ENCODE results near the gene MYO16. TPM values are rescaled to one million over a fixed set of nuclear protein-coding genes. Genes with fewer than 3 reads are reported as not detected.
A peak's percentile ranks its signal among the peaks of the same experiment; 100 is the strongest.

MYO16 gene
- polyA plus RNA-seq, 2 of the 4 experiments (the other 2 are of a cell fraction): 0.03 to 0.06 TPM

GRCh38 chr13:108959234-108959633 lies 329.8 kb downstream of the MYO16 start:
- ATAC-seq: no peak
- Histone ChIP-seq H3K4me1 (peaks cover 14% of the 10 kb centered on the region; the same call in 2 of the 3 replicates), H3K9me3 (no peaks in the 10 kb centered on the region), H3K4me3 (no peak overlapping the region), H3K4me2 (no peak overlapping the region), H3K27ac (peak overlapping the region; percentile 54 to 65; a peak in 4 of 6 replicates)
- ChIA-PET CTCF (interaction anchor here (0.6 to 3.1 kb wide), 4 partner anchors 44 to 1178 kb away, joined by 3 to 29 read pairs (median 4); no protein-coding TSS in a partner anchor), POLR2A (no interaction called here)
- no peak for TF ChIP-seq PHF8 (IDR thresholded peaks at IDR 0.05; ENCODE audit: borderline replicate concordance, low read depth)
- no peak for TF ChIP-seq ZC3H11A (IDR thresholded peaks at IDR 0.05)
- no peak for TF ChIP-seq HMGXB4 (CRISPR knock-in tag; IDR thresholded peaks at IDR 0.05; ENCODE audit: borderline replicate concordance)
- no peak for TF ChIP-seq RFX5 (IDR thresholded peaks at IDR 0.05)
- TF ChIP-seq TP53 (CRISPR knock-in tag; IDR thresholded peaks at IDR 0.05): no peak
- TF ChIP-seq JUN (IDR thresholded peaks at IDR 0.05): no peak
- DNase-seq (ENCODE audit: low read depth in 1 of 2, low spot score in 1 of 2): no peak
- FAIRE-seq: no peak

- H3K4me3 ChIP-seq: no peak overlapping the region
- no peak overlapping the region for H3K4me2 ChIP-seq
- no peaks in the 10 kb centered on the region for H3K9me3 ChIP-seq
- DNase-seq (ENCODE audit: low read depth in 1 of 2, low spot score in 1 of 2) (no peak), FAIRE-seq (no peak), ATAC-seq (no peak)
- H3K27ac ChIP-seq: peak overlapping the region in 1 of 2 experiments; percentile 54; a peak in 2 of 6 replicates
- H3K4me1 ChIP-seq: peaks cover 14% of the 10 kb centered on the region; the same call in 2 of the 3 replicates
- WGBS (ENCODE audit: missing lambda C conversion rate): 94% methylated on average over 6 of the region's 6 CpGs
- CTCF ChIA-PET: interaction anchor here (0.8 to 3.1 kb wide), 8 partner anchors 21 to 1155 kb away, joined by 3 to 29 read pairs (median 5); no protein-coding TSS in a partner anchor
- POLR2A ChIA-PET: interaction anchor here (0.6 kb wide), 1 partner anchor 24 kb away, joined by 3 read pairs; no protein-coding TSS in a partner anchor
- TF ChIP-seq JUNB (IDR thresholded peaks at IDR 0.05) (no peak), MAFK (IDR thresholded peaks at IDR 0.05; ENCODE audit: partially characterized antibody) (no peak), CTCF (IDR thresholded peaks at IDR 0.05) (no peak), ESRRA (IDR thresholded peaks at IDR 0.05; ENCODE audit: borderline replicate concordance, low read length) (no peak), POLR2AphosphoS2 (conservative IDR thresholded peaks at IDR 0.05; ENCODE audit: low read length) (no peak), MAX (IDR thresholded peaks at IDR 0.05) (no peak), HOXB5 (CRISPR knock-in tag; IDR thresholded peaks at IDR 0.05) (no peak), KDM5A (IDR thresholded peaks at IDR 0.05) (no peak), CHD4 (IDR thresholded peaks at IDR 0.05; ENCODE audit: borderline replicate concordance) (no peak), TP53 (CRISPR knock-in tag; IDR thresholded peaks at IDR 0.05) (no peak), RCOR1 (IDR thresholded peaks at IDR 0.05; ENCODE audit: low read depth, low read length) (no peak), HOXA7 (CRISPR knock-in tag; IDR thresholded peaks at IDR 0.05) (no peak), NR3C1 (IDR thresholded peaks at IDR 0.05) (no peak), NPAS2 (CRISPR knock-in tag; IDR thresholded peaks at IDR 0.05; ENCODE audit: borderline replicate concordance) (no peak)
These were observed 330.6 kb downstream of the MYO16 start for GRCh38 chr13:108960006-108960405.

- peak overlapping the region in 1 of 2 experiments; percentile 39; a peak in 1 of 6 replicates for H3K27ac ChIP-seq
- ChIA-PET CTCF (interaction anchor here (0.6 to 3.1 kb wide), 30 partner anchors 9 to 1170 kb away, joined by 3 to 29 read pairs (median 4); no protein-coding TSS in a partner anchor), POLR2A (no interaction called here)
- H3K4me1 ChIP-seq: peaks cover 14% of the 10 kb centered on the region; the same call in 2 of the 3 replicates
- DNase-seq (ENCODE audit: low read depth in 1 of 2, low spot score in 1 of 2) (peak; percentile 4 to 54), ATAC-seq (peak; percentile 67 to 76; a peak in 4 of 6 replicates), FAIRE-seq (no peak)
- no peak overlapping the region for H3K4me3 ChIP-seq
- 2% methylated on average over 7 of the region's 7 CpGs for WGBS (ENCODE audit: missing lambda C conversion rate)
- no peaks in the 10 kb centered on the region for H3K9me3 ChIP-seq
- H3K4me2 ChIP-seq: no peak overlapping the region
- no peak for TF ChIP-seq JUN (IDR thresholded peaks at IDR 0.05)
- no peak for TF ChIP-seq ELK1 (IDR thresholded peaks at IDR 0.05; ENCODE audit: low read depth, low read length)
- no peak for TF ChIP-seq CHD2 (IDR thresholded peaks at IDR 0.05; ENCODE audit: low read length, partially characterized antibody)
- no peak for TF ChIP-seq RFX5 (IDR thresholded peaks at IDR 0.05)
- TF ChIP-seq CEBPB (IDR thresholded peaks at IDR 0.05): no peak
- TF ChIP-seq BCL3 (IDR thresholded peaks at IDR 0.05): no peak
- no peak for TF ChIP-seq GATA3 (IDR thresholded peaks at IDR 0.05; ENCODE audit: borderline replicate concordance)
- peak; percentile 97 for TF ChIP-seq ESRRA (IDR thresholded peaks at IDR 0.05; ENCODE audit: borderline replicate concordance, low read length)
- TF ChIP-seq CTCF (IDR thresholded peaks at IDR 0.05): peak; percentile 75
- TF ChIP-seq EP300 (IDR thresholded peaks at IDR 0.05): no peak
These were observed 332.2 kb downstream of the MYO16 start for GRCh38 chr13:108961542-108962125.
